Measurements from ENCODE around the gene MTMR6.

The MTMR6 gene

GRCh38 chr13:25276748-25277147 lies 10.5 kb downstream of the MTMR6 start:
- DNase-seq (ENCODE audit: low read depth): no peak

GRCh38 chr13:25268561-25268960 lies 18.7 kb downstream of the MTMR6 start:
- DNase-seq (ENCODE audit: low read depth): no peak

GRCh38 chr13:25267715-25268114 lies 19.6 kb downstream of the MTMR6 start:
- DNase-seq (ENCODE audit: low read depth): no peak

GRCh38 chr13:25266706-25267105 lies 20.6 kb downstream of the MTMR6 start:
- DNase-seq (ENCODE audit: low read depth): no peak

GRCh38 chr13:25262261-25262660 lies 25.0 kb downstream of the MTMR6 start:
- no peak for DNase-seq (ENCODE audit: low read depth)

GRCh38 chr13:25253702-25254101 lies 33.6 kb downstream of the MTMR6 start:
- no peak for DNase-seq (ENCODE audit: low read depth)

- DNase-seq (ENCODE audit: low read depth): no peak
These were observed 34.5 kb downstream of the MTMR6 start for GRCh38 chr13:25252752-25253151.

GRCh38 chr13:25252225-25252624 lies 35.1 kb downstream of the MTMR6 start:
- DNase-seq (ENCODE audit: low read depth): no peak

- DNase-seq (ENCODE audit: low read depth): peak; percentile 40
These were observed 38.2 kb downstream of the MTMR6 start for GRCh38 chr13:25249001-25249543.

GRCh38 chr13:25248071-25248470 lies 39.2 kb downstream of the MTMR6 start:
- DNase-seq (ENCODE audit: low read depth): no peak

GRCh38 chr13:25247360-25247759 lies 39.9 kb downstream of the MTMR6 start:
- DNase-seq (ENCODE audit: low read depth): no peak

- no peak for DNase-seq (ENCODE audit: low read depth)
These were observed 43.2 kb downstream of the MTMR6 start for GRCh38 chr13:25244123-25244522.

GRCh38 chr13:25242956-25243355 lies 44.3 kb downstream of the MTMR6 start:
- no peak for DNase-seq (ENCODE audit: low read depth)

GRCh38 chr13:25241007-25241406 lies 46.3 kb downstream of the MTMR6 start:
- DNase-seq (ENCODE audit: low read depth): no peak

- DNase-seq (ENCODE audit: low read depth): no peak
These were observed 50.2 kb downstream of the MTMR6 start for GRCh38 chr13:25237083-25237482.

GRCh38 chr13:25233861-25234260 lies 53.4 kb downstream of the MTMR6 start:
- no peak for DNase-seq (ENCODE audit: low read depth)

- no peak for DNase-seq (ENCODE audit: low read depth)
These were observed 54.3 kb downstream of the MTMR6 start for GRCh38 chr13:25232937-25233515.

- no peak for DNase-seq (ENCODE audit: low read depth)
These were observed 55.8 kb downstream of the MTMR6 start for GRCh38 chr13:25231517-25231916.

GRCh38 chr13:25227690-25228089 lies 59.6 kb downstream of the MTMR6 start:
- no peak for DNase-seq (ENCODE audit: low read depth)

GRCh38 chr13:25225970-25226369 lies 61.3 kb downstream of the MTMR6 start:
- DNase-seq (ENCODE audit: low read depth): no peak

- DNase-seq (ENCODE audit: low read depth): no peak
These were observed 63.1 kb downstream of the MTMR6 start for GRCh38 chr13:25224151-25224550.

GRCh38 chr13:25222740-25223139 lies 64.5 kb downstream of the MTMR6 start:
- DNase-seq (ENCODE audit: low read depth): no peak

GRCh38 chr13:25218019-25218418 lies 69.3 kb downstream of the MTMR6 start:
- no peak for DNase-seq (ENCODE audit: low read depth)
